ENCODE data around the gene AIFM3.

GRCh38 chr22:20964799-20965103, 2.3 kb upstream of the AIFM3 start:
- TF ChIP-seq, protein P1, sequence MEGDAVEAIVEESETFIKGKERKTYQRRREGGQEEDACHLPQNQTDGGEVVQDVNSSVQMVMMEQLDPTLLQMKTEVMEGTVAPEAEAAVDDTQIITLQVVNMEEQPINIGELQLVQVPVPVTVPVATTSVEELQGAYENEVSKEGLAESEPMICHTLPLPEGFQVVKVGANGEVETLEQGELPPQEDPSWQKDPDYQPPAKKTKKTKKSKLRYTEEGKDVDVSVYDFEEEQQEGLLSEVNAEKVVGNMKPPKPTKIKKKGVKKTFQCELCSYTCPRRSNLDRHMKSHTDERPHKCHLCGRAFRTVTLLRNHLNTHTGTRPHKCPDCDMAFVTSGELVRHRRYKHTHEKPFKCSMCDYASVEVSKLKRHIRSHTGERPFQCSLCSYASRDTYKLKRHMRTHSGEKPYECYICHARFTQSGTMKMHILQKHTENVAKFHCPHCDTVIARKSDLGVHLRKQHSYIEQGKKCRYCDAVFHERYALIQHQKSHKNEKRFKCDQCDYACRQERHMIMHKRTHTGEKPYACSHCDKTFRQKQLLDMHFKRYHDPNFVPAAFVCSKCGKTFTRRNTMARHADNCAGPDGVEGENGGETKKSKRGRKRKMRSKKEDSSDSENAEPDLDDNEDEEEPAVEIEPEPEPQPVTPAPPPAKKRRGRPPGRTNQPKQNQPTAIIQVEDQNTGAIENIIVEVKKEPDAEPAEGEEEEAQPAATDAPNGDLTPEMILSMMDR (IDR thresholded peaks at IDR 0.05) = no peak
- no peak for TF ChIP-seq POLR2A (IDR thresholded peaks at IDR 0.05)
